GOT3 (cell line): Measurements from ENCODE around the gene ARHGAP15.

Experiments used
- DNase-seq: peaks from one replicate; lab custom pipeline; 2025; ENCODE audit warnings: mixed read lengths; lab: John Stamatoyannopoulos, UW

Gene ARHGAP15

GRCh38 chr2:143399631-143400069 lies 270.4 kb downstream of the ARHGAP15 start:
- no peak for DNase-seq

- no peak for DNase-seq
These were observed 272.6 kb downstream of the ARHGAP15 start for GRCh38 chr2:143401861-143402260.

- no peak for DNase-seq
These were observed 273.2 kb downstream of the ARHGAP15 start for GRCh38 chr2:143402451-143402850.

GRCh38 chr2:143410082-143410897 lies 281.1 kb downstream of the ARHGAP15 start:
- no peak for DNase-seq

- DNase-seq = no peak
These were observed 286.4 kb downstream of the ARHGAP15 start for GRCh38 chr2:143415571-143415970.

GRCh38 chr2:143417428-143417827 lies 288.2 kb downstream of the ARHGAP15 start:
- no peak for DNase-seq

GRCh38 chr2:143420313-143420712 lies 291.1 kb downstream of the ARHGAP15 start:
- no peak for DNase-seq

GRCh38 chr2:143422681-143423080 lies 293.5 kb downstream of the ARHGAP15 start:
- no peak for DNase-seq

- DNase-seq = no peak
These were observed 296.7 kb downstream of the ARHGAP15 start for GRCh38 chr2:143425896-143426295.

GRCh38 chr2:143426296-143426695 lies 297.1 kb downstream of the ARHGAP15 start:
- no peak for DNase-seq

- DNase-seq = no peak
These were observed 299.5 kb downstream of the ARHGAP15 start for GRCh38 chr2:143428700-143429099.

GRCh38 chr2:143429932-143430679 lies 300.9 kb downstream of the ARHGAP15 start:
- no peak for DNase-seq

GRCh38 chr2:143431316-143431715 lies 302.1 kb downstream of the ARHGAP15 start:
- DNase-seq = no peak

GRCh38 chr2:143433251-143433650 lies 304.0 kb downstream of the ARHGAP15 start:
- no peak for DNase-seq

GRCh38 chr2:143433840-143434239 lies 304.6 kb downstream of the ARHGAP15 start:
- no peak for DNase-seq

- DNase-seq = no peak
These were observed 305.2 kb downstream of the ARHGAP15 start for GRCh38 chr2:143434445-143434844.

- no peak for DNase-seq
These were observed 305.9 kb downstream of the ARHGAP15 start for GRCh38 chr2:143435131-143435530.

GRCh38 chr2:143436951-143437350 lies 307.7 kb downstream of the ARHGAP15 start:
- no peak for DNase-seq

GRCh38 chr2:143440411-143441012 lies 311.3 kb downstream of the ARHGAP15 start:
- no peak for DNase-seq

GRCh38 chr2:143442193-143442592 lies 313.0 kb downstream of the ARHGAP15 start:
- no peak for DNase-seq

- no peak for DNase-seq
These were observed 322.5 kb downstream of the ARHGAP15 start for GRCh38 chr2:143451642-143452281.

GRCh38 chr2:143452817-143453451 lies 323.7 kb downstream of the ARHGAP15 start:
- no peak for DNase-seq
